ENCODE measurements around the gene RNF138. TPM values are rescaled to one million over a fixed set of nuclear protein-coding genes. Genes with fewer than 3 reads are reported as not detected.

RNF138 gene
- total and polyA plus RNA-seq, 4 donors, result 6.9 to 24.7 (median 12.3) TPM

DNA sequence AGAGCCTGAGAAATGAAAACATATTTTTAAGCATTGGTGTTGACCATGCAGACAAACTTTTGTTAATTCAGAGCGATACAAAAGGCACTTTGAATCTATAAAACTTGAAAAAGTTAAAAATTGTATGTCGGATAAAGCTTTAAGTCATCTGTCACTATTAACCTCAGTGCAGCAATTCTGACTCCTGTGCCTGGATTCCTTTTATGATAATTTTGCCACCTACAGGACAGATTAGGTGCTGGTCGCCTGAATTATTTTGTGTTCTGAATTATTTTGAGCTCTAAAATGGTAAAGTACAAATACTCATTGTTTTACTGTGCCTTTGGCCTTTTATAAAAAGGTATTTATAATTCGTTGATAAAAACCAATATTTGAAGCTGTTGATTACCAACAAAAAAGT lies 19.4 kb upstream of the RNF138 start:
- no peak for TF ChIP-seq HNF4A (conservative IDR thresholded peaks at IDR 0.05)
- TF ChIP-seq RAD21 (IDR thresholded peaks at IDR 0.05), result peak; percentile 73 to 74
- TF ChIP-seq, protein P1, sequence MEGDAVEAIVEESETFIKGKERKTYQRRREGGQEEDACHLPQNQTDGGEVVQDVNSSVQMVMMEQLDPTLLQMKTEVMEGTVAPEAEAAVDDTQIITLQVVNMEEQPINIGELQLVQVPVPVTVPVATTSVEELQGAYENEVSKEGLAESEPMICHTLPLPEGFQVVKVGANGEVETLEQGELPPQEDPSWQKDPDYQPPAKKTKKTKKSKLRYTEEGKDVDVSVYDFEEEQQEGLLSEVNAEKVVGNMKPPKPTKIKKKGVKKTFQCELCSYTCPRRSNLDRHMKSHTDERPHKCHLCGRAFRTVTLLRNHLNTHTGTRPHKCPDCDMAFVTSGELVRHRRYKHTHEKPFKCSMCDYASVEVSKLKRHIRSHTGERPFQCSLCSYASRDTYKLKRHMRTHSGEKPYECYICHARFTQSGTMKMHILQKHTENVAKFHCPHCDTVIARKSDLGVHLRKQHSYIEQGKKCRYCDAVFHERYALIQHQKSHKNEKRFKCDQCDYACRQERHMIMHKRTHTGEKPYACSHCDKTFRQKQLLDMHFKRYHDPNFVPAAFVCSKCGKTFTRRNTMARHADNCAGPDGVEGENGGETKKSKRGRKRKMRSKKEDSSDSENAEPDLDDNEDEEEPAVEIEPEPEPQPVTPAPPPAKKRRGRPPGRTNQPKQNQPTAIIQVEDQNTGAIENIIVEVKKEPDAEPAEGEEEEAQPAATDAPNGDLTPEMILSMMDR (IDR thresholded peaks at IDR 0.05; ENCODE audit: low read depth, low read length, missing input control), result peak; percentile 54
- Histone ChIP-seq H3K36me3 (ENCODE audit: control insufficient read depth in 4 of 4, insufficient read depth in 3 of 4, low read depth in 1 of 4, low read length in 3 of 4) (peaks cover 0 to 3% (median 0%) of the 10 kb centered on the region in 4 donors), H3K9me3 (ENCODE audit: control insufficient read depth in 4 of 4, low read length in 3 of 4) (no peaks in the 10 kb centered on the region), H3K4me3 (ENCODE audit: low read depth in 1 of 3, low read length in 3 of 3) (no peak overlapping the region), H3K9ac (ENCODE audit: low read depth in 1 of 2, low read length in 2 of 2) (no peak overlapping the region), H3K27me3 (ENCODE audit: control insufficient read depth in 4 of 4, insufficient read depth in 4 of 4, low read length in 3 of 4) (no peaks in the 10 kb centered on the region), H3K4me1 (ENCODE audit: control insufficient read depth in 4 of 4, insufficient read depth in 4 of 4, low read length in 3 of 4) (peaks cover 0 to 3% (median 0%) of the 10 kb centered on the region in 4 donors), H3K27ac (ENCODE audit: low read depth in 1 of 2, low read length in 2 of 2) (no peak overlapping the region)
- DNase-seq (ENCODE audit: low spot score), result no peak
- 64% methylated on average over 4 of the region's 4 CpGs for WGBS

DNA sequence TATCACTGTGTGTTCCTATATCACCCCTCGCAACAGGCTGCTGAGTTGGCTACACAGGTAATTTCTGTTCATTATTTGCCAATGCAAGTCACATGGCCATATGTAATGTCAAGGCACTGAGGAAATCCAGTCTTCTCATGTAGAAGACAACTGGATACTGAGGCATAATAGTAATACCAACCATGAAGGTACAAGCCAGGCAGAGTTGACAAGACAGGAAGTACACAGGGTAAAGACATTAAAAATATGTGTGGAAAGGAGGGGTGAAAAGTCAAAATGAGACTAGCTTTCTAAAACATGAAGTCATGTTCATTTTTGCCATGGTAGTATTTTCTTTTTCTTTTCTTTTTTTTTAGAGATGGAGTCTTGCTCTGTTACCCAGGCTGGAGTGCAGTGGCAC lies 17.5 kb upstream of the RNF138 start:
- DNase-seq (ENCODE audit: low spot score), result no peak
- no peaks in the 10 kb centered on the region for H3K4me1 ChIP-seq (ENCODE audit: control insufficient read depth in 4 of 4, insufficient read depth in 4 of 4, low read length in 3 of 4)
- no peak overlapping the region for H3K9ac ChIP-seq (ENCODE audit: low read depth in 1 of 2, low read length in 2 of 2)
- H3K36me3 ChIP-seq (ENCODE audit: control insufficient read depth in 4 of 4, insufficient read depth in 3 of 4, low read depth in 1 of 4, low read length in 3 of 4), result peaks cover 0 to 3% (median 0%) of the 10 kb centered on the region in 4 donors
- WGBS, result 95% methylated on average over 1 of the region's 1 CpG
- H3K27ac ChIP-seq (ENCODE audit: low read depth in 1 of 2, low read length in 2 of 2), result no peak overlapping the region
- TF ChIP-seq, protein P2, sequence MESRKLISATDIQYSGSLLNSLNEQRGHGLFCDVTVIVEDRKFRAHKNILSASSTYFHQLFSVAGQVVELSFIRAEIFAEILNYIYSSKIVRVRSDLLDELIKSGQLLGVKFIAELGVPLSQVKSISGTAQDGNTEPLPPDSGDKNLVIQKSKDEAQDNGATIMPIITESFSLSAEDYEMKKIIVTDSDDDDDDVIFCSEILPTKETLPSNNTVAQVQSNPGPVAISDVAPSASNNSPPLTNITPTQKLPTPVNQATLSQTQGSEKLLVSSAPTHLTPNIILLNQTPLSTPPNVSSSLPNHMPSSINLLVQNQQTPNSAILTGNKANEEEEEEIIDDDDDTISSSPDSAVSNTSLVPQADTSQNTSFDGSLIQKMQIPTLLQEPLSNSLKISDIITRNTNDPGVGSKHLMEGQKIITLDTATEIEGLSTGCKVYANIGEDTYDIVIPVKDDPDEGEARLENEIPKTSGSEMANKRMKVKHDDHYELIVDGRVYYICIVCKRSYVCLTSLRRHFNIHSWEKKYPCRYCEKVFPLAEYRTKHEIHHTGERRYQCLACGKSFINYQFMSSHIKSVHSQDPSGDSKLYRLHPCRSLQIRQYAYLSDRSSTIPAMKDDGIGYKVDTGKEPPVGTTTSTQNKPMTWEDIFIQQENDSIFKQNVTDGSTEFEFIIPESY (IDR thresholded peaks at IDR 0.05), result no peak
- TF ChIP-seq, protein P3, sequence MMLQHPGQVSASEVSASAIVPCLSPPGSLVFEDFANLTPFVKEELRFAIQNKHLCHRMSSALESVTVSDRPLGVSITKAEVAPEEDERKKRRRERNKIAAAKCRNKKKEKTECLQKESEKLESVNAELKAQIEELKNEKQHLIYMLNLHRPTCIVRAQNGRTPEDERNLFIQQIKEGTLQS (IDR thresholded peaks at IDR 0.05), result no peak
- TF ChIP-seq GABPA (IDR thresholded peaks at IDR 0.05 in 1 of 2, conservative IDR thresholded peaks at IDR 0.05 in 1 of 2) (no peak), HNF4A (conservative IDR thresholded peaks at IDR 0.05) (no peak), FOXA1 (IDR thresholded peaks at IDR 0.05) (no peak), RXRA (IDR thresholded peaks at IDR 0.05) (no peak), EGR1 (IDR thresholded peaks at IDR 0.05; ENCODE audit: low read depth in 2 of 2) (no peak)
- TF ChIP-seq, protein P4, sequence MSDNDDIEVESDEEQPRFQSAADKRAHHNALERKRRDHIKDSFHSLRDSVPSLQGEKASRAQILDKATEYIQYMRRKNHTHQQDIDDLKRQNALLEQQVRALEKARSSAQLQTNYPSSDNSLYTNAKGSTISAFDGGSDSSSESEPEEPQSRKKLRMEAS (IDR thresholded peaks at IDR 0.05), result no peak
- TF ChIP-seq, protein P5, sequence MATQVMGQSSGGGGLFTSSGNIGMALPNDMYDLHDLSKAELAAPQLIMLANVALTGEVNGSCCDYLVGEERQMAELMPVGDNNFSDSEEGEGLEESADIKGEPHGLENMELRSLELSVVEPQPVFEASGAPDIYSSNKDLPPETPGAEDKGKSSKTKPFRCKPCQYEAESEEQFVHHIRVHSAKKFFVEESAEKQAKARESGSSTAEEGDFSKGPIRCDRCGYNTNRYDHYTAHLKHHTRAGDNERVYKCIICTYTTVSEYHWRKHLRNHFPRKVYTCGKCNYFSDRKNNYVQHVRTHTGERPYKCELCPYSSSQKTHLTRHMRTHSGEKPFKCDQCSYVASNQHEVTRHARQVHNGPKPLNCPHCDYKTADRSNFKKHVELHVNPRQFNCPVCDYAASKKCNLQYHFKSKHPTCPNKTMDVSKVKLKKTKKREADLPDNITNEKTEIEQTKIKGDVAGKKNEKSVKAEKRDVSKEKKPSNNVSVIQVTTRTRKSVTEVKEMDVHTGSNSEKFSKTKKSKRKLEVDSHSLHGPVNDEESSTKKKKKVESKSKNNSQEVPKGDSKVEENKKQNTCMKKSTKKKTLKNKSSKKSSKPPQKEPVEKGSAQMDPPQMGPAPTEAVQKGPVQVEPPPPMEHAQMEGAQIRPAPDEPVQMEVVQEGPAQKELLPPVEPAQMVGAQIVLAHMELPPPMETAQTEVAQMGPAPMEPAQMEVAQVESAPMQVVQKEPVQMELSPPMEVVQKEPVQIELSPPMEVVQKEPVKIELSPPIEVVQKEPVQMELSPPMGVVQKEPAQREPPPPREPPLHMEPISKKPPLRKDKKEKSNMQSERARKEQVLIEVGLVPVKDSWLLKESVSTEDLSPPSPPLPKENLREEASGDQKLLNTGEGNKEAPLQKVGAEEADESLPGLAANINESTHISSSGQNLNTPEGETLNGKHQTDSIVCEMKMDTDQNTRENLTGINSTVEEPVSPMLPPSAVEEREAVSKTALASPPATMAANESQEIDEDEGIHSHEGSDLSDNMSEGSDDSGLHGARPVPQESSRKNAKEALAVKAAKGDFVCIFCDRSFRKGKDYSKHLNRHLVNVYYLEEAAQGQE (IDR thresholded peaks at IDR 0.05), result no peak
- H3K27me3 ChIP-seq (ENCODE audit: control insufficient read depth in 4 of 4, insufficient read depth in 4 of 4, low read length in 3 of 4), result no peaks in the 10 kb centered on the region
- no peaks in the 10 kb centered on the region for H3K9me3 ChIP-seq (ENCODE audit: control insufficient read depth in 4 of 4, low read length in 3 of 4)
- no peak overlapping the region for H3K4me3 ChIP-seq (ENCODE audit: low read depth in 1 of 3, low read length in 3 of 3)
